ENCODE data around the gene HYAL4.
"Not testable (repeated sequence)": the region's sequence is repeated elsewhere in the genome, so short reads cannot be mapped to it uniquely, and the experiment has no call there.

Gene HYAL4

GRCh38 chr7:123819795-123820194 is 25.2 kb upstream of the HYAL4 start:
- H3K27ac ChIP-seq (replicated peaks; ENCODE audit: low read length); H3K23ac ChIP-seq (ENCODE audit: low read depth, low read length, poor library complexity); H3K27me3 ChIP-seq (ENCODE audit: control insufficient read depth in 3 of 3, insufficient read depth in 3 of 3, low read depth in 1 of 3, low read length in 3 of 3); H2AK5ac ChIP-seq (ENCODE audit: low read depth, low read length); H3K4ac ChIP-seq (ENCODE audit: low read length); H3K14ac ChIP-seq (ENCODE audit: low read length); H3K36me3 ChIP-seq (replicated peaks in 1 of 2; ENCODE audit: control insufficient read depth in 2 of 2, insufficient read depth in 2 of 2, low read length in 2 of 2); H2BK12ac ChIP-seq (ENCODE audit: low read length); H3K9me3 ChIP-seq (replicated peaks in 1 of 2; ENCODE audit: control insufficient read depth in 2 of 2, insufficient read depth in 1 of 2, low read depth in 1 of 2, low read length in 2 of 2); H3K9ac ChIP-seq (ENCODE audit: low read depth, low read length, poor library complexity); H4K8ac ChIP-seq (ENCODE audit: low read depth, low read length); H3K4me3 ChIP-seq (ENCODE audit: low read length in 2 of 2); DNase-seq (ENCODE audit: low spot score); H3K18ac ChIP-seq (ENCODE audit: low read length); H4K91ac ChIP-seq (ENCODE audit: low read depth, low read length, poor library complexity); H3K4me1 ChIP-seq (ENCODE audit: control insufficient read depth in 2 of 2, insufficient read depth in 1 of 2, low read depth in 1 of 2, low read length in 2 of 2); H2BK5ac ChIP-seq (ENCODE audit: low read length); H2AFZ ChIP-seq (ENCODE audit: low read length); H3K4me2 ChIP-seq (ENCODE audit: insufficient read depth, low read length, poor library complexity, severe bottlenecking); H3K79me1 ChIP-seq (ENCODE audit: low read depth, low read length); H2BK15ac ChIP-seq (ENCODE audit: low read length); H2BK120ac ChIP-seq (ENCODE audit: low read depth, low read length): not testable (repeated sequence)
- WGBS, 2 donors (ENCODE audit: extremely low coverage in 2 of 2, insufficient read length in 2 of 2, insufficient replicate concordance in 1 of 2) = no CpG with 5 or more reads among the region's 4 CpGs

DNA sequence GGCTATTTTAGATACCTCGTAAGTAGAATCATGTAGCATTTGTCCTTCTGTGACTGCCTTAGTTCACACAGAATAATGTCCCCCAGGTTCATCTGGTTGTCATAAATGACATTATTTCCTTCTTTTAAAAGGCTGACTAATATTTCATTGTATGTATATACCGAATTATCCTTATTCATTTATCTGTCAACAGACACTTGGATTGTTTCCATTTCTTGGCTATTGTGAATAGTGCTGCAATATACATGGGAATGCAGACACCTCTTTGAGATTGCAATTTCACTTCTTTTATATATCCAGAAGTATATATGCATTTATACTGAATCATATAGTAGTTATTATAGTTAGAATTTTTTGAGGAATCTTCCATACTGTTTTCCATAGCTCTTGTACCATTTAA is 24.1 kb upstream of the HYAL4 start:
- Histone ChIP-seq H3K18ac (ENCODE audit: low read length) (no peak overlapping the region), H2AK5ac (ENCODE audit: low read depth, low read length) (no peak overlapping the region), H3K4me3 (ENCODE audit: low read length in 2 of 2) (no peak overlapping the region), H3K9ac (ENCODE audit: low read depth, low read length, poor library complexity) (no peak overlapping the region), H3K4ac (ENCODE audit: low read length) (no peak overlapping the region), H3K79me1 (ENCODE audit: low read depth, low read length) (no peaks in the 10 kb centered on the region), H3K9me3 (replicated peaks in 1 of 2; ENCODE audit: control insufficient read depth in 2 of 2, insufficient read depth in 1 of 2, low read depth in 1 of 2, low read length in 2 of 2) (no peaks in the 10 kb centered on the region), H2BK5ac (ENCODE audit: low read length) (no peak overlapping the region), H3K14ac (ENCODE audit: low read length) (no peak overlapping the region), H3K23ac (ENCODE audit: low read depth, low read length, poor library complexity) (no peak overlapping the region), H2BK120ac (ENCODE audit: low read depth, low read length) (no peak overlapping the region), H3K27me3 (ENCODE audit: control insufficient read depth in 3 of 3, insufficient read depth in 3 of 3, low read depth in 1 of 3, low read length in 3 of 3) (no peaks in the 10 kb centered on the region), H2BK12ac (ENCODE audit: low read length) (no peak overlapping the region), H4K91ac (ENCODE audit: low read depth, low read length, poor library complexity) (no peak overlapping the region), H4K8ac (ENCODE audit: low read depth, low read length) (no peak overlapping the region), H3K4me2 (ENCODE audit: insufficient read depth, low read length, poor library complexity, severe bottlenecking) (no peak overlapping the region), H2BK15ac (ENCODE audit: low read length) (no peak overlapping the region), H3K4me1 (ENCODE audit: control insufficient read depth in 2 of 2, insufficient read depth in 1 of 2, low read depth in 1 of 2, low read length in 2 of 2) (no peaks in the 10 kb centered on the region), H3K36me3 (replicated peaks in 1 of 2; ENCODE audit: control insufficient read depth in 2 of 2, insufficient read depth in 2 of 2, low read length in 2 of 2) (no peaks in the 10 kb centered on the region), H3K27ac (replicated peaks; ENCODE audit: low read length) (no peak overlapping the region), H2AFZ (ENCODE audit: low read length) (no peak overlapping the region)
- no CpG with 5 or more reads among the region's 2 CpGs for WGBS, 2 donors (ENCODE audit: extremely low coverage in 2 of 2, insufficient read length in 2 of 2, insufficient replicate concordance in 1 of 2)
- DNase-seq (ENCODE audit: low spot score) = no peak

DNA sequence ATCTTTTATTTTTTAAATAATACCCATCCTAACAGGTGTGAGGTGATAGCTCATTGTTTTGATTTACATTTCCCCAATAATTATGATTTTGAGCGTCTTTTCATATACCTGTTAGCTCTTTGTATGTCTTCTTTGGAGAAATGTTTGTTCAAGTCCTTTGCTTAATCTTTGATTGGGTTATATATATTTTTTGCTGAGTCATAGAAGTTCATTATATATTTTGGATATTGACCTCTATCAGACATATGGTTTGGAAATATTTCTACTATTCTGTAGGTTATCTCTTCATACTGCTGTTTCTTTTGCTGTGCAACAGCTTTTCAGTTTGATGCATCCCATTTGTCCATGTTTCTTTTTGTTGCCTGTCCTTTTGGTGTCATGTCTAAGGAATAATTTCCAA is 23.6 kb upstream of the HYAL4 start:
- Histone ChIP-seq H3K9me3 (replicated peaks in 1 of 2; ENCODE audit: control insufficient read depth in 2 of 2, insufficient read depth in 1 of 2, low read depth in 1 of 2, low read length in 2 of 2) (no peaks in the 10 kb centered on the region), H4K91ac (ENCODE audit: low read depth, low read length, poor library complexity) (no peak overlapping the region), H2BK12ac (ENCODE audit: low read length) (no peak overlapping the region)

GRCh38 chr7:123823898-123824753 is 20.8 kb upstream of the HYAL4 start:
- H3K4me1 ChIP-seq (ENCODE audit: control insufficient read depth in 2 of 2, insufficient read depth in 1 of 2, low read depth in 1 of 2, low read length in 2 of 2) = no peaks in the 10 kb centered on the region
- H2AK5ac ChIP-seq (ENCODE audit: low read depth, low read length) = no peak overlapping the region
- no peak overlapping the region for H3K27ac ChIP-seq (replicated peaks; ENCODE audit: low read length)
- H3K9ac ChIP-seq (ENCODE audit: low read depth, low read length, poor library complexity) = no peak overlapping the region
- no peak overlapping the region for H2BK5ac ChIP-seq (ENCODE audit: low read length)
- WGBS, 2 donors (ENCODE audit: extremely low coverage in 2 of 2, insufficient read length in 2 of 2, insufficient replicate concordance in 1 of 2) = no CpG with 5 or more reads among the region's 3 CpGs
- H3K79me1 ChIP-seq (ENCODE audit: low read depth, low read length) = no peaks in the 10 kb centered on the region
- H2BK15ac ChIP-seq (ENCODE audit: low read length) = no peak overlapping the region
- no peaks in the 10 kb centered on the region for H3K36me3 ChIP-seq (replicated peaks in 1 of 2; ENCODE audit: control insufficient read depth in 2 of 2, insufficient read depth in 2 of 2, low read length in 2 of 2)
- H3K4me3 ChIP-seq (ENCODE audit: low read length in 2 of 2) = no peak overlapping the region
- H3K18ac ChIP-seq (ENCODE audit: low read length) = no peak overlapping the region
- no peak overlapping the region for H3K23ac ChIP-seq (ENCODE audit: low read depth, low read length, poor library complexity)
- no peak overlapping the region for H4K91ac ChIP-seq (ENCODE audit: low read depth, low read length, poor library complexity)
- no peaks in the 10 kb centered on the region for H3K27me3 ChIP-seq (ENCODE audit: control insufficient read depth in 3 of 3, insufficient read depth in 3 of 3, low read depth in 1 of 3, low read length in 3 of 3)
- no peak overlapping the region for H2BK12ac ChIP-seq (ENCODE audit: low read length)
- no peak overlapping the region for H4K8ac ChIP-seq (ENCODE audit: low read depth, low read length)
- H3K9me3 ChIP-seq (replicated peaks in 1 of 2; ENCODE audit: control insufficient read depth in 2 of 2, insufficient read depth in 1 of 2, low read depth in 1 of 2, low read length in 2 of 2) = no peaks in the 10 kb centered on the region
- H3K4ac ChIP-seq (ENCODE audit: low read length) = no peak overlapping the region
- H3K4me2 ChIP-seq (ENCODE audit: insufficient read depth, low read length, poor library complexity, severe bottlenecking) = no peak overlapping the region
- DNase-seq (ENCODE audit: low spot score) = no peak
- H2BK120ac ChIP-seq (ENCODE audit: low read depth, low read length) = no peak overlapping the region
- no peak overlapping the region for H2AFZ ChIP-seq (ENCODE audit: low read length)
- no peak overlapping the region for H3K14ac ChIP-seq (ENCODE audit: low read length)

More for the DNA sequence above, 23.6 kb upstream of the HYAL4 start:
- H2AFZ ChIP-seq (ENCODE audit: low read length) = no peak overlapping the region
- DNase-seq (ENCODE audit: low spot score) = no peak
- H2BK15ac ChIP-seq (ENCODE audit: low read length) = no peak overlapping the region
- H3K36me3 ChIP-seq (replicated peaks in 1 of 2; ENCODE audit: control insufficient read depth in 2 of 2, insufficient read depth in 2 of 2, low read length in 2 of 2) = no peaks in the 10 kb centered on the region
- WGBS, 2 donors (ENCODE audit: extremely low coverage in 2 of 2, insufficient read length in 2 of 2, insufficient replicate concordance in 1 of 2) = no CpG with 5 or more reads among the region's 1 CpG
- no peaks in the 10 kb centered on the region for H3K4me1 ChIP-seq (ENCODE audit: control insufficient read depth in 2 of 2, insufficient read depth in 1 of 2, low read depth in 1 of 2, low read length in 2 of 2)
- no peaks in the 10 kb centered on the region for H3K79me1 ChIP-seq (ENCODE audit: low read depth, low read length)
- no peak overlapping the region for H3K23ac ChIP-seq (ENCODE audit: low read depth, low read length, poor library complexity)
- H3K18ac ChIP-seq (ENCODE audit: low read length) = no peak overlapping the region
- H3K9ac ChIP-seq (ENCODE audit: low read depth, low read length, poor library complexity) = no peak overlapping the region
- H2AK5ac ChIP-seq (ENCODE audit: low read depth, low read length) = no peak overlapping the region
- H2BK5ac ChIP-seq (ENCODE audit: low read length) = no peak overlapping the region
- no peaks in the 10 kb centered on the region for H3K27me3 ChIP-seq (ENCODE audit: control insufficient read depth in 3 of 3, insufficient read depth in 3 of 3, low read depth in 1 of 3, low read length in 3 of 3)
- no peak overlapping the region for H4K8ac ChIP-seq (ENCODE audit: low read depth, low read length)
- H2BK120ac ChIP-seq (ENCODE audit: low read depth, low read length) = no peak overlapping the region
- H3K4ac ChIP-seq (ENCODE audit: low read length) = no peak overlapping the region
- H3K27ac ChIP-seq (replicated peaks; ENCODE audit: low read length) = no peak overlapping the region
- no peak overlapping the region for H3K4me2 ChIP-seq (ENCODE audit: insufficient read depth, low read length, poor library complexity, severe bottlenecking)
- H3K14ac ChIP-seq (ENCODE audit: low read length) = no peak overlapping the region
- H3K4me3 ChIP-seq (ENCODE audit: low read length in 2 of 2) = no peak overlapping the region

Measured in neuronal stem cell (in vitro differentiated cells).